HUES48 (cell line): ENCODE measurements around the gene UBE2I.
"Not testable (repeated sequence)": the region's sequence is repeated elsewhere in the genome, so short reads cannot be mapped to it uniquely, and the experiment has no call there.

ENCODE experiments used
- H3K27ac ChIP-seq: one replicate; pipeline ENCODE4 v1.7.0; 2013; ENCODE audit warnings: low read depth, low read length, inconsistent platforms
- H3K27me3 ChIP-seq: 2 replicates; pipeline ENCODE4 v1.6.1; 2013; ENCODE audit warnings: mild to moderate bottlenecking, low read length; ENCODE audit not compliant: control insufficient read depth, insufficient read depth
- H3K36me3 ChIP-seq: 2 replicates; pipeline ENCODE4 v1.6.1; 2013; ENCODE audit warnings: low read length; ENCODE audit not compliant: control insufficient read depth, insufficient read depth
- H3K4me1 ChIP-seq: 2 replicates; pipeline ENCODE4 v1.6.1; 2013; ENCODE audit warnings: mild to moderate bottlenecking, low read length; ENCODE audit not compliant: control insufficient read depth, insufficient read depth
- H3K4me3 ChIP-seq: 2 replicates; pipeline ENCODE4 v1.5.1; 2013; ENCODE audit warnings: mild to moderate bottlenecking, low read depth, low read length
- H3K9ac ChIP-seq: 2 replicates; pipeline ENCODE4 v1.6.1; 2013; ENCODE audit warnings: mild to moderate bottlenecking, low read depth, low read length, moderate library complexity
- H3K9me3 ChIP-seq: 2 replicates; pipeline ENCODE4 v1.6.1; 2013; ENCODE audit warnings: low read length; ENCODE audit not compliant: control insufficient read depth, insufficient read depth

Gene UBE2I

DNA sequence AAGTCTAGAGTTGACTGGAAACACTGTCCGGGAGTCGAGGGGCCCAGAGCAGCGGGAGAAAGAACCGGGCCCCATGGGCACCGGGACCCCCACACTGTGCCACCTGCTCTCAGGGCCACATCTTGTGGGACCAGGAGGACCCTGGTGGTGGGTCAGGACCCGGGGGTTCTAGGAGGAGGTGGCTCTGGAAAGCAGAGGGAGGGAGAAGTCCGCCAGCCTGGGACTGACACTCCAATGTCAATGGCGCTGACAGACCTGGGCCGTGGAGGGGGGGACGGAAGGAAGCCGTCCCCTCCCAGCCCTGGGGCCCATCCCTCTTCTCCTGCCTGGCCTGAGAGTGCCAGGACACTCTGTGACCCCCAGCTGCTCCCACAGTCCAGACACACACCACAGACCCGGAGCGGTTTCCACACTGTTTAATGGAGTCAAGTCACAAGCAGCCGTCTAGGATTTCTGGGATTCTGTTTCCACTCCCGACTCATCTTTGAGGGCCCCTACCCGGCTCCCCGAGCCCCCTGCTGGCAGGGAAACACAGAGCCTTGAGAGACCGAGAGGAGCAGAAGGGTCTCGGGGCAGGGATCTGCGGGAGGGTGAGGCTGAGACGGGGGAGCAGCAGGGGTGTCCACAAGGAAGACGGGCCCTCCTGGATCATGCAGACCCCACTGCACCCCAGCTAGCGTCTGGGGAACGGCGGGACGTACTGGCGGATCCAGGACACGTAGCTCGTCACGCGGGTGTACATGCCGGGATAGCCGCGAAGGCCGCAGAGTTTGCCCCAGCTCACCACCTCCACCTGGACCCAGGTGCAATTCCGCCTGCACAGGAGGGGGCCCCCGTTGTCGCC, 23.5 kb upstream of the UBE2I start:
- Histone ChIP-seq H3K27ac (no peak overlapping the region), H3K9me3 (no peaks in the 10 kb centered on the region), H3K4me1 (peaks cover 15% of the 10 kb centered on the region; the same call in 1 of the 2 replicates), H3K36me3 (no peaks in the 10 kb centered on the region), H3K9ac (no peak overlapping the region), H3K4me3 (no peak overlapping the region), H3K27me3 (peaks cover 32% of the 10 kb centered on the region)

DNA sequence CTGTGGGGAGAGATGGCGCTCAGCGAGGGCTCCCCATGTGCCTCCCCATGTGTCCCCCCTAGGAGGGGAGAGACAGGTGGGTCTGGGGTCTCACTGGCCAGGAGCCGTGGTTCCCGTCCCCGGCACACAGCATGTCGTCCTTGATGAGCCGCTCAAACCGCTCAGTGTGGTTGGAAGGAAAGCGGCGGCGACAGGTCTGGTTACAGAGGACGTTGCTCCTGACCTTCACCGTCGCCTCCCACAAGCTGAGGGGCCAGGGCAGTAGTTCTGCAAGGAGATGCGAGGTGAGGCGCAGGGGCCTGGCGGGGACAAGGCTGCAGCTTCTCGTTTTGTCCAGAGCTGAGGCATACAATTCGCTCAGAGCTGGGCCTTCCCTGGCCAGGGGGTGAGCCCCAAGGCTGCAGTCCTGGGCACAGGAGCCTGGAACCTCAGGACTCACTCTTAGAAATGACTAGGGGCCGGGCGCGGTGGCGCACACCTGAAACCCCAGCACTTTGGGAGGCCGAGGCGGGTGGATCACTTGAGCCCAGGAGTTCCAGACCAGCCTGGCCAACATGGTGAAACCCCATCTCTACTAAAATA, 22.8 kb upstream of the UBE2I start:
- no peaks in the 10 kb centered on the region for H3K36me3 ChIP-seq
- no peak overlapping the region for H3K27ac ChIP-seq
- peaks cover 15% of the 10 kb centered on the region; the same call in 1 of the 2 replicates for H3K4me1 ChIP-seq
- H3K9me3 ChIP-seq = no peaks in the 10 kb centered on the region
- H3K27me3 ChIP-seq = peaks cover 39% of the 10 kb centered on the region
- no peak overlapping the region for H3K9ac ChIP-seq
- no peak overlapping the region for H3K4me3 ChIP-seq

DNA sequence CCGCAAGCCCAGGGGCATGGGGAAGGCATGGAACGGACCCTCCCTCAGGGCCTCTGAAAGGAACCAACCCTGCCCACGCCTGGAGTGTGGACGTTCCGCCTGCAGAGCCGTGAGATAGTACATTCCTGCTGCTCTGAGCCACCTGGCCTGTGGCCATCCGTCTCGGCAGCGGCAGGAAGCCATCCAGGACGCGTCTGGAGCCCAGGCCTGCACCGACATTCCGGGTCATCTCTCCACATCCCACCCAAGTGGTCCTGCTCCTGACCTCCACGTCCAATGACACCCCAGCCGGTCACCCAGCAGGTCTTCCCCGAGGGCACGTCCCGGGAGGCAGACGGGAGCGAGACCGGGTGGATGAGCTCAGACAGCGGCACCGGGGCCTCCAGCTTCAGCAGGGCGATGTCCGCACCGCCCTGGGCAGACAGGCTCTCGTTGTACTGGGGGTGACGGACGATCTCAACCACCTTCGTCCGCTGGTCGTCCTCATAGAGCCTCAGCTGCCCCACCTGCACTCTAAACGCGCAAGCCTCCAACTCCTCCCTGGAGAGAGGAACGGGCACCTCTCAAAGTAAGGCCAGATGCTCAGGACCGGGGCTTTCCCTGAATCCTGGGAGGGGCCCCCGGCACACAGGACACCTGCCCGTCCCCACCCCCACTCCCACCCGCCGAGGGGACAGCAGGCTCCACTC, 21.3 kb upstream of the UBE2I start:
- Histone ChIP-seq H3K27ac (no peak overlapping the region), H3K9ac (no peak overlapping the region), H3K36me3 (no peaks in the 10 kb centered on the region), H3K4me3 (no peak overlapping the region), H3K27me3 (peaks cover 46% of the 10 kb centered on the region), H3K9me3 (no peaks in the 10 kb centered on the region), H3K4me1 (peaks cover 15% of the 10 kb centered on the region; the same call in 1 of the 2 replicates)

DNA sequence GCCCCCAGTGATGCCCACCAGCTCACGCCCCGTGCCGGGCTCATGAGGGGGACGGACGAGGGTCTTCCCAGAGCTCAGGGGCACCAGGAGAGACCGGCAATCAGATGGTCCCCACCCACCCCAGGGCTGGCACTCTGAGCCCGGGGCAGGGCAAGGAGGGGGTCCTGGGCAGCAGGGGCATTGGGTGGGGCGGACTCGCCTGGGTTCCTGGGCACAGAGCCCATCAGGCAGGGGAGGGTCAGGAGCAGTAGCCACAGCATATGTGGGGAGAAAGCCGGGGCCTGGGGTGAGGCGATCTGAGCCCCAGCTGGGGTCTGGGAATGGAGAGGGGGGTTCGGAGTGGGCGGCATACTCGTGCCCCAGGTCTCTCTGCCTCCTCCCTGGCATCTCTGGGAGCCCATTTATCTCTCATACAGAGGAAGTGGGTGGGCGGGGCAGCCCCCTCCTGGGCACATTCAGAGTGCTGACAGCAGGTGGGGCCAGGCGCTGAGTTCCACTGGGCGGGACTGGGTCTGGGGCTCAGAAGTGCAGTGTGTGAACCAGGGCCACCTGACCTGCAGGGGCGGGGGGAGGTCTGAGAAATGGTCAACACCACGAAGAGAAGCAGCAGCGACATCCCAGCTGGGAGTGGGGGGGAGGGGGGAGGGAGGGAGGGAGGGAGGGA, 20.5 kb upstream of the UBE2I start:
- Histone ChIP-seq H3K9ac (no peak overlapping the region), H3K27me3 (peaks cover 46% of the 10 kb centered on the region), H3K4me1 (peaks cover 9% of the 10 kb centered on the region; the same call in 1 of the 2 replicates), H3K27ac (no peak overlapping the region), H3K9me3 (no peaks in the 10 kb centered on the region), H3K4me3 (no peak overlapping the region; the same call in 1 of the 2 replicates), H3K36me3 (no peaks in the 10 kb centered on the region)

DNA sequence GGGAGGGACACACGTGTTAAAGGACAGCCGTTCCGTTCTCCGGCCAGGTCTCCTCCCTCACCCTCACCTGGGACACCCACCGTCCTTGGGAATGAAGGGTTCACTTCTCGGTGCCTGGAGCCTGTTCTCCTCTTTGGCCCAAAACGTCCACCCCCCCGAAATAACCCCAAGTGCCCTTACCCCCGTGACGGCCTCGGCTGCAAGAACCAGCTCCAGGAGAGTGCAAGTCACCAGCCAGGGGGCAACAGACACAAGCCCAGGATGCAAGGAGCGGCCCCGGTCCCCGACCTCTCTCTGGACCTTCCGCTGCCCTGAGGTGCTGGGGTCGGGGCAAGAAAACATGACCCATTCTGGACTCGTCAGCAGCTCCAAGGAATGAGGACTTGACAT, 20.0 kb upstream of the UBE2I start:
- no peak overlapping the region for H3K27ac ChIP-seq
- H3K4me1 ChIP-seq = peaks cover 9% of the 10 kb centered on the region; the same call in 1 of the 2 replicates
- no peaks in the 10 kb centered on the region for H3K9me3 ChIP-seq
- no peak overlapping the region for H3K9ac ChIP-seq
- H3K27me3 ChIP-seq = peaks cover 46% of the 10 kb centered on the region
- no peaks in the 10 kb centered on the region for H3K36me3 ChIP-seq
- H3K4me3 ChIP-seq = peak overlapping the region; percentile 55; the same call in 1 of the 2 replicates

DNA sequence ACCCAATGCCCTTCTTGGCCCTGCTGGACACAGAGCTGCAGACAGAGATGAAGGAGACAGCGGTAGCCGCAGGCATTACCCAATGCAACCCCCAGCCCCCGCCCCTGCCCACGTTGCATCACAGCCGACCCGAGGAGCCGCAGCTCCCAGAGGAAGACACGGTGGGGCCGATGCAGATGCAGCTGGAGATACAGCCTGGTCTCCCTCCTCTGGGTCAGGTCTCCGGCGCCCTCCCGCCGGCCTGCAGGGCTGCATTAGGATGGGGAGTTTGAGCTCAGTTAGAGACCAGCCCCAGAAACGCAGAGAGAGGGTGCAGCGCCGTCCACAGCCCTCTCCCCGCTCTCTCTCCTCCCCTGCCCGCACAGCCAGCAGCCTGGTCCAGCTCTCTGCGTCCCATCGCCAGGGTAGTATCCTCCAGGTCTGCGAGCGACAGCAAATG, 19.4 kb upstream of the UBE2I start:
- H3K9me3 ChIP-seq = no peaks in the 10 kb centered on the region
- H3K27ac ChIP-seq = no peak overlapping the region
- no peak overlapping the region for H3K9ac ChIP-seq
- H3K27me3 ChIP-seq = peaks cover 46% of the 10 kb centered on the region
- H3K36me3 ChIP-seq = no peaks in the 10 kb centered on the region
- peak overlapping the region; percentile 55; the same call in 1 of the 2 replicates for H3K4me3 ChIP-seq
- H3K4me1 ChIP-seq = peaks cover 9% of the 10 kb centered on the region; the same call in 1 of the 2 replicates

DNA sequence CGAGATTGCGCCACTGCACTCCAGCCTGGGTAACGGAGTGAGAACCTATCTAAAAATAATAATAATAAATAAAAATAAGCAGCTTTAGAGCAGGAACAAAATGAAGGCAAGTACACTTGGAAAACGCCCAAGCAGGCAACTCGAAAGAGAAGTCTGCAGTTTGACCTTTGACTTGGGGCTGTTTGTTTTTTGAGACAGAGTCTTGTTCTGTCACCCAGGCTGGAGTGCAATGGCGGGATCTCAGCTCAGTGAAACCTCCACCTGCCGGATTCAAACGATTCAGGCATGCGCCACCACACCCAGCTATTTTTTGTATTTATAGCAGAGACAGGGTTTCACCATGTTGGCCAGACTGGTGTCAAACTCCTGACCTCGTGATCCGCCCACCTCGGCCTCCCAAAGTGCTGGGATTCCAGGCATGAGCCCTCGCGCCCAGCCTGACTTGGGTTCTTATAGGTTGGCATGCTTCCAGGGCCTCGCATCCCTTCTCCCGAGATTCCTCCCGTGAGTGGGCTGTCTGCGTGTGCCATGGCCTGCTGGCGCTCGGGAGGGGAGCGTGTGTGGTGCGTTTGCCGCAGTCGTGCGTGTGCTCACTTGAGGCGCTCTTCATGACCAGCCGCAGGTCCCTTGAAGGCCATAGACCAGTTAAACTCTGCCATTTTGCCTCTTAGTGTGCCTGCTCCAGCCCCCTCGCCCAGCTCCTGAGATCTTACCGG, 18.4 kb upstream of the UBE2I start:
- Histone ChIP-seq H3K27ac (no peak overlapping the region), H3K4me3 (no peak overlapping the region), H3K36me3 (no peaks in the 10 kb centered on the region), H3K4me1 (peaks cover 15% of the 10 kb centered on the region), H3K9me3 (no peaks in the 10 kb centered on the region), H3K27me3 (peaks cover 46% of the 10 kb centered on the region), H3K9ac (no peak overlapping the region)

DNA sequence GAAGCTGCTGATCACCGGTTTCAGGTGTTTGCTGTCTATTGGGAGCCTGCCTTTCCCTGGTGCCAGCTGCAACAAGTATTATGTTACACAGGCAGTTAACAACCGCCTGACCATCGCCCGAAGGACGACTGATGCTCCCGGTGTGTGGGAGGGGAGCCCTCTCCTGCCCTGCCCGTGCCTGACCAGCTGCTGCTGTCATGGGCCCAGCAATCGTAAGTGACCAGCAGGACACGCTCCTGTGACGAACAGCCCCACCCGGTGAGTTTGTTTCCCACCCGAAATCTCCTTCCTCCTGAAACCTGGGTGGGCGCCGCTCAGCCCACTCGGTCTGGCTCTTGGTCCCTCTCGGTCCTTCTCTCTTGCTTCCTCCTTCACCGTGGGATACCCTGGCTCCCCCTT, 17.9 kb upstream of the UBE2I start:
- no peaks in the 10 kb centered on the region for H3K36me3 ChIP-seq
- no peak overlapping the region for H3K9ac ChIP-seq
- H3K4me3 ChIP-seq = no peak overlapping the region

DNA sequence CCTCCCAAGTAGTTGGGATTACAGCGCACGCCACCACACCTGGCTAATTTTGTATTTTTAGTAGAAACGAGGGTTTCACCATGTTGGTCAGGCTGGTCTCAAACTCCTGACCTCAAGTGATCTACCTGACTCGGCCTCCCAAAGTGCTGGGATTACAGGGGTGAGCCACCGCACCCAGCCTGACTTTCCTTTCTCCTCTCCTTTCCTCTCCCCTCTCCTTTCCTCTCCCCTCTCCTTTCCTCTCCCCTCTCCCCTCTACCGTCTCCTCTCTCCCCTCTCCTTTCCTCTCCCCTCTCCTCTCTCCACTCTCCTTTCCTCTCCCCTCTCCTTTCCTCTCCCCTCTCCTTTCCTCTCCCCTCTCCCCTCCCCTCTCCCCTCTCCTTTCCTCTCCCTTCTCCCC, 17.2 kb upstream of the UBE2I start:
- not testable (repeated sequence) for H3K9ac ChIP-seq, H3K36me3 ChIP-seq, H3K4me3 ChIP-seq

More for the DNA sequence above, 17.9 kb upstream of the UBE2I start:
- Histone ChIP-seq H3K9me3 (no peaks in the 10 kb centered on the region), H3K27ac (no peak overlapping the region), H3K27me3 (peaks cover 46% of the 10 kb centered on the region), H3K4me1 (peaks cover 15% of the 10 kb centered on the region)

DNA sequence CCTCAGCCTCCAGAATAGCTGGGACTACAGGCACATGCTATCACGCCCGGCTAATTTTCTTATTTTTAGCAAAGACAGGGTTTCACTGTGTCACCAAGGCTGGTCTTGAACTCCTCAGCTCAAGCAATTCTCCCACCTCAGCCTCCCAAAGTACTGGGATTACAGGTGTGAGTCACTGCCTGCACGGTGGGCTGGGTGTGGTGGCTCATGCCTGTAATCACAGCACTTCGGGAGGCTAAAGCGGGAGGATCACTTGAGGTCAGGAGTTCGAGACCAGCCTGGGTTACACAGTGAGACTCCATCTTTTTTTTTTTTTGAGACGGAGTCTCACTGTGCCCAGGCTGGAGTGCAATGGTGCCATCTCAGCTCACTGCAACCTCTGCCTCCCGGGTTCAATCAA, 16.6 kb upstream of the UBE2I start:
- H3K4me3 ChIP-seq, H3K9me3 ChIP-seq, H3K36me3 ChIP-seq, H3K27ac ChIP-seq, H3K9ac ChIP-seq: not testable (repeated sequence)
- Histone ChIP-seq H3K4me1 (peaks cover 17% of the 10 kb centered on the region), H3K27me3 (peaks cover 42% of the 10 kb centered on the region)

More for the DNA sequence above, 17.2 kb upstream of the UBE2I start:
- Histone ChIP-seq H3K27me3 (peaks cover 46% of the 10 kb centered on the region), H3K4me1 (peaks cover 17% of the 10 kb centered on the region)
- not testable (repeated sequence) for H3K27ac ChIP-seq, H3K9me3 ChIP-seq
